Measurements from ENCODE around the gene ADCYAP1R1. TPM values are rescaled to one million over a fixed set of nuclear protein-coding genes. Genes with fewer than 3 reads are reported as not detected.

The ADCYAP1R1 gene
- total RNA-seq, 3 donors from 2014 or later (not counting 1 experiment from before 2014, with no cell fraction given) = not detected

DNA sequence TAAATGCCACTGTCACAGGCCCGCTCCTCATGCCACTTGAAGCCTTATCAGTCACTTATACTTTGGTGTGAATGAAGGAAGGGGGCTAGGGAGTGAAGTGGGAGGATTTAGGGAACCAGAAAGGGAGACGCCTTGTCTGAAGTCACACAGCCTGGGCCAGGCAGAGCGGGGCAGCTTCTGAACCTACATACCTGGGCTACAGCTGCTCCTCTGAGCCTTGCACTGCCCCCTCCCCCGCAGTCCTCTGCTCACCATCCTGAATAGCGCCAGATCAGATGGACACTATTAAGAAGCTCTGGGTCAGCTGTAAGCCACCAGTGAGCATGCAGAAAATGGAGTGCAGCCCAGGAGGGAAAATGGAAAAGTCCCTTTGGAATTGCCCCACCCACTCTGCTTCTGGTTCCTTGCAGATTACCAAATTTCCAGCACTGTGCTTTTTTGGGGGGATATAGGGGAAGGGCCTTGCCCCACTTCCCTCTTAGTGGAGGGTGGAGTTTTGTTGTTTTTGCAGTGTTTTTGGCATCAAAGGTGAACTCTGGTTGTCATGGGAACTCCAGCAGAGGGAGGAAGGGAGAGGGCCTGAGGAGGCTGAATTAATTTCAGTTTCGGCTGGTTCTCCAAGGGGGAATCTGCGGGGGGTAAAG, 35.0 kb upstream of the ADCYAP1R1 start:
- H3K4me1 ChIP-seq (ENCODE audit: control insufficient read depth, insufficient read depth, low read length) = peaks cover 19% of the 10 kb centered on the region
- TF ChIP-seq CTCF (IDR thresholded peaks at IDR 0.05) = no peak
- H3K36me3 ChIP-seq (ENCODE audit: control insufficient read depth, insufficient read depth, low read length) = no peaks in the 10 kb centered on the region
- intact Hi-C loops (cut with micrococcal nuclease) = no loop called here
- H3K27me3 ChIP-seq (ENCODE audit: control insufficient read depth, insufficient read depth, low read length) = no peaks in the 10 kb centered on the region
- H3K36me3 Mint-ChIP-seq = no peaks in the 10 kb centered on the region
- 90% methylated on average over 7 of the region's 7 CpGs for whole genome bisulfite sequencing (ENCODE audit: insufficient coverage)
- no peak overlapping the region for H3K4me3 Mint-ChIP-seq
- DNase-seq (peak in 1 of 2 donors; percentile 23), ATAC-seq (no peak)
- peaks cover 12 to 14% of the 10 kb centered on the region in 2 donors for H3K27me3 Mint-ChIP-seq (ENCODE audit: low read depth in 2 of 2)
- no peak overlapping the region for H3K27ac ChIP-seq (ENCODE audit: low read length)
- H3K4me1 Mint-ChIP-seq = peaks cover 16 to 18% of the 10 kb centered on the region in 2 donors
- H3K27ac Mint-ChIP-seq = no peak overlapping the region
- no peaks in the 10 kb centered on the region for H3K9me3 ChIP-seq (ENCODE audit: control insufficient read depth, insufficient read depth, low read length)
- no peak overlapping the region for H3K4me3 ChIP-seq (ENCODE audit: low read length)
- H3K9me3 Mint-ChIP-seq = no peaks in the 10 kb centered on the region

- no peak for TF ChIP-seq CTCF (IDR thresholded peaks at IDR 0.05)
- H3K36me3 Mint-ChIP-seq = no peaks in the 10 kb centered on the region
- WGBS (ENCODE audit: insufficient coverage) = 92% methylated on average over 5 of the region's 5 CpGs
- ATAC-seq (no peak), DNase-seq (no peak)
- H3K27me3 Mint-ChIP-seq (ENCODE audit: low read depth in 2 of 2) = peaks cover 12% of the 10 kb centered on the region in 2 donors
- H3K27ac Mint-ChIP-seq = no peak overlapping the region
- H3K9me3 Mint-ChIP-seq = no peaks in the 10 kb centered on the region
- Histone ChIP-seq H3K4me3 (ENCODE audit: low read length) (no peak overlapping the region), H3K4me1 (ENCODE audit: control insufficient read depth, insufficient read depth, low read length) (peaks cover 23% of the 10 kb centered on the region), H3K9me3 (ENCODE audit: control insufficient read depth, insufficient read depth, low read length) (no peaks in the 10 kb centered on the region), H3K27ac (ENCODE audit: low read length) (no peak overlapping the region), H3K36me3 (ENCODE audit: control insufficient read depth, insufficient read depth, low read length) (no peaks in the 10 kb centered on the region), H3K27me3 (ENCODE audit: control insufficient read depth, insufficient read depth, low read length) (no peaks in the 10 kb centered on the region)
- intact Hi-C loops (cut with micrococcal nuclease) = no loop called here
- no peak overlapping the region for H3K4me3 Mint-ChIP-seq
- H3K4me1 Mint-ChIP-seq = peaks cover 16 to 22% of the 10 kb centered on the region in 2 donors
Measured at GRCh38 chr7:31017721-31018120, 34.4 kb upstream of the ADCYAP1R1 start.

GRCh38 chr7:31019509-31019908, 32.6 kb upstream of the ADCYAP1R1 start:
- intact Hi-C loops (cut with micrococcal nuclease) = no loop called here
- no peaks in the 10 kb centered on the region for H3K36me3 Mint-ChIP-seq
- no CpG with 5 or more reads among the region's 1 CpG for WGBS (ENCODE audit: insufficient coverage)
- Histone ChIP-seq H3K4me3 (ENCODE audit: low read length) (no peak overlapping the region), H3K27me3 (ENCODE audit: control insufficient read depth, insufficient read depth, low read length) (no peaks in the 10 kb centered on the region), H3K36me3 (ENCODE audit: control insufficient read depth, insufficient read depth, low read length) (no peaks in the 10 kb centered on the region), H3K27ac (ENCODE audit: low read length) (no peak overlapping the region), H3K9me3 (ENCODE audit: control insufficient read depth, insufficient read depth, low read length) (peaks cover 5% of the 10 kb centered on the region), H3K4me1 (ENCODE audit: control insufficient read depth, insufficient read depth, low read length) (peaks cover 39% of the 10 kb centered on the region)
- H3K9me3 Mint-ChIP-seq = no peaks in the 10 kb centered on the region
- DNase-seq (no peak), ATAC-seq (no peak)
- no peak overlapping the region for H3K4me3 Mint-ChIP-seq
- TF ChIP-seq CTCF (IDR thresholded peaks at IDR 0.05) = no peak
- H3K27ac Mint-ChIP-seq = no peak overlapping the region
- no peaks in the 10 kb centered on the region for H3K27me3 Mint-ChIP-seq (ENCODE audit: low read depth in 2 of 2)
- H3K4me1 Mint-ChIP-seq = peaks cover 30 to 40% of the 10 kb centered on the region in 2 donors

DNA sequence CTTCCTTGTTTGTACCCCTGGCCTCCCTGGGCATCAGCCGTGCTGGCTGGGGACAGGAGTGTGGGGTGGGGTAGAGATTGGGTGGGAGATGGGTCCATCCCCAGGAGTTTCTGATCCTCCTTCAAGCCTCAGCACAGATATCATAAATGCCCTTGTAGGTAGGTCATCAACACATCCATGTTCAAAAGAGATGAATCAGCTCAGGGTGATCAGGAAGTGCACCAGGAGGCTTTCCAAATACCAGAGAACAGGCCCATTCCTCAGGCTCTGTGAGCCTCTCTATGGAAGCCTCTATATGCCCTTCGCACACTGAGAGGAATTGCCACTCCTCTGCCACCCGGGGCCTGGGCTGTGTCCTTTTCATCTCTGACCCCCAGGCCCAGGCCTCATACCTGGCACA, 31.9 kb upstream of the ADCYAP1R1 start:
- Mint-ChIP-seq H3K9me3 (no peaks in the 10 kb centered on the region), H3K4me3 (no peak overlapping the region), H3K27ac (no peak overlapping the region), H3K36me3 (no peaks in the 10 kb centered on the region), H3K27me3 (ENCODE audit: low read depth in 2 of 2) (no peaks in the 10 kb centered on the region), H3K4me1 (peaks cover 37 to 44% of the 10 kb centered on the region in 2 donors)
- intact Hi-C loops (cut with micrococcal nuclease) = no loop called here
- peaks cover 11% of the 10 kb centered on the region for H3K9me3 ChIP-seq (ENCODE audit: control insufficient read depth, insufficient read depth, low read length)
- no peak for TF ChIP-seq CTCF (IDR thresholded peaks at IDR 0.05)
- WGBS (ENCODE audit: insufficient coverage) = 85% methylated on average over 2 of the region's 3 CpGs
- H3K36me3 ChIP-seq (ENCODE audit: control insufficient read depth, insufficient read depth, low read length) = no peaks in the 10 kb centered on the region
- no peak overlapping the region for H3K4me3 ChIP-seq (ENCODE audit: low read length)
- DNase-seq (no peak), ATAC-seq (no peak)
- peaks cover 46% of the 10 kb centered on the region for H3K4me1 ChIP-seq (ENCODE audit: control insufficient read depth, insufficient read depth, low read length)
- H3K27me3 ChIP-seq (ENCODE audit: control insufficient read depth, insufficient read depth, low read length) = no peaks in the 10 kb centered on the region
- H3K27ac ChIP-seq (ENCODE audit: low read length) = no peak overlapping the region

All from natural killer cell (primary cell).